ENCODE data around the gene STARD3NL. TPM values are rescaled to one million over a fixed set of nuclear protein-coding genes. Genes with fewer than 3 reads are reported as not detected.

STARD3NL gene
- polyA plus RNA-seq, 12 donors = 25.4 to 39.4 (median 33.4) TPM; not detected in 1

GRCh38 chr7:38178695-38179344 is 775 bp downstream of the STARD3NL start:
- DNase-seq = no peak

DNA sequence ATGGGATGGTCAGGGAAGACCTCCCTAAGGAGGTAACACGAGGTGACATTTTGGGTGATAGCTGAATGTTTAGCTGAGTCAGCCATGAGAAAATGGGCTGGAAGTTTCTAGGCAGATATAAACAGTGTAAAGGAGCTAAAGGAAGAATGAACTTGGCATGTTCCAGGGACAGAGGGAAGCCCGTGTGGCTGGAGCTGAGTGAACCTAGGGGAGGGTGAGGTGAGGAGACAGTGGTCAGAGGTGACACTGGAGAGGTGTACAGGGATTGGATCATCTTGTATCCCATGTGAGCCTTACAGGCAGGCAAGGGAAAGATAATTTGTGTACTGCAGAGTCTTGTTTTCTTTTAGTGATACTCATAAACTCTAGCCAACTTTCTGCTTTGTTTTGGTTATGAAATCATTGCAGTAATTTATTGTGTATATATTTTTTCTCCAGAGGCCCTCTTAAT is 1.8 kb downstream of the STARD3NL start:
- no peak for DNase-seq

DNA sequence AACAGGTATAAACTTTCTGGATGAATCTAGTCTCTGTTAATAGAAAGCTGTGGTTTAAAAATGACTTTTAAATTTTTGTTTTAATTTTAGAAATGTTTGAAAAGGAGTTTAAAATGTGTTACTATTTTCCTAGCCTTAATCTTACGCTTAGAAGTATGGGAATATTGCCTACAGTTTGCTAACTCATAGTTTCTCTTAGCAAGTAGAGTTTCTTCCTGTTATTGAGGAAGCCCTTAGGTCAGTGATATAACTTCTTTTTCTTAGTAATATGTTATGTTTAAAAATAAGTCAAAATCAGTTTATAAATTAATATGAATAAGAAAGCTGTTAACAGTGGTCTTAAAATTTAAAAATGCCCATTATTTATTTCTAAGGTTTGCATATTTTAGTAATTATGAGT is 3.1 kb downstream of the STARD3NL start:
- no peak for DNase-seq

GRCh38 chr7:38182450-38182849 is 4.4 kb downstream of the STARD3NL start:
- DNase-seq = no peak

GRCh38 chr7:38185395-38186307 is 7.6 kb downstream of the STARD3NL start:
- DNase-seq = no peak

DNA sequence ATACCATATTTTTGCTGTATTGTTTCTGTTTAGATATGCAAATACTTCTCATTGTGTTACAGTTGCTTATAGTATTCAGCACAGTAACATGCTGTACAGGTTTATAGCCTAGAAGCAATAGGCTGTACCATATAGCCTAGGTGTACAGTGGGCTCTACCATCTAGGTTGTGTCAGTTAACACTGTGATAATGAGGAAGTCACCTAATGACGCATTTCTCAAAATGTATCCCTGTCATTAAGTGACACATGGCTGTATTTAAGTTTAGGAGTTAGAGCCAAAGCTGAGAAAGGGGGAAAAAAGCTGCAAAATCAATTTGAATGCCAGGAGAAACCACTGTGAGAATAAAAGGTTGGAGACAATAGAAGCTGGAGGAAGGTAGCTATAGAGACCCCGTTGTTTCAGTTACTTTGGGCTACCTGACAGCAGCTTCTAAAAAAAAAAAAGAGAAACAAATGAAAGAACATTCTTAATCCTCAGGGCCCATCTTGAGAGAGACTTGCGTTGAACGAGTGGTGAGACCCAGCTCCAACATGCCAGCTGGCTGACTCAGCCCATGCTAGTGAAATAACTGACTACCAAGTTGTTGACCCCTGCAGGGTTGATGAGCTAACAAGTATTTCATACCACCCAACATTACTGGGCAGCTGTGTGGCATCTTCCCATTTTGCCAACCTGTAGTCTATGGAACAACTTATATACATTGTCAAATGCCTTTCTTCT is 8.7 kb downstream of the STARD3NL start:
- DNase-seq = no peak

DNA sequence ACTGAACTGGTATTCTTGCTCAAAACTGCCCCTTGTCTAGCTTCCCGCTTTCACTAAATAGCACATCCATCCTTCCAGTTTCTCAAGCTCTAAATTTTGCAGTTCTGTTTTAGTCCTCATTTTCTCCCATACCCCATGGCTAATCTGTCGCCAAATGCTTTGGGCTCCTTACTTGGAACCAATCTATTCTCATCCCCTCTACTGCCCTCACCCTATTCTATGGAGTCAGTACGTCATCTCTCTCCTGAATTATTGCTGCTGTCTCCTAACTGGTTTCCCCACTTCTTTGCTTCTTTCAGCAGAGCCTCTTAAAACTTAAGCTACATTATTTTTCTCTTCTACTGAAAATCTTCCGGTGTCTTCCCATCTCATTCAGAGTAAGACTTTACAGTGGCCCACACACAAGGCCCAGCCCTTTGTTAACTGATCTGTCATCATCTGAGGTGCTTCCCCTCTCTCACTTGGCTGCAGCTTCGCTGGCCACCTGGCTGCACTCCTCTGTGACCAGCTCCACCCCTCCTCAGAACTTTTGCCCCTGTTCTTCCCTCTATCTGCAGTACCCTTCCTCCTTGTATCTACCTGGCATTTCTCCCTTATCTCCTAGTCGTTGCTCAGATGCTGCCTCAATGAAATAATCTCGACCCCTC is 9.9 kb downstream of the STARD3NL start:
- no peak for DNase-seq

- DNase-seq = no peak
Observed at GRCh38 chr7:38189231-38189938, 11.3 kb downstream of the STARD3NL start.

- no peak for DNase-seq
Observed at GRCh38 chr7:38190011-38190410, 12.0 kb downstream of the STARD3NL start.

DNA sequence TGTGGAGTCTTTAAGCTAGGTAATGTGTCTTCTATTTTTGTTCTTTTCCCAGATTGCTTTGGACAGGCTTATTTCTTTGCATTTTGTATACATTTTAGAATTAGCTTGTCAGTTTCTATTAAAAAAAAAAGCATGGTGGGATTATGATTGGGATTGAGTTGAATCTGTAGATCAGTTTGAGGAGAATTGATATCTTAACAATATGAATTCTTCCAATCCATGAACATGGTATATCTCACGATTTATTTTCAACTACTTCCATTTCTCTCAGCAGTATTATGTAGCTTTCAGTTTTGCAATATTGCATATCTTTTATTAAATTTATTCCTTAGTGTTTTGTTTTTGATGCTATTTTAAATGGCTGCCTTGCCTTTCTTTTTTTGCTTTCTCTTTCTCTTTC is 13.7 kb downstream of the STARD3NL start:
- no peak for DNase-seq

- DNase-seq = no peak
Observed at GRCh38 chr7:38192327-38192726, 14.3 kb downstream of the STARD3NL start.

DNA sequence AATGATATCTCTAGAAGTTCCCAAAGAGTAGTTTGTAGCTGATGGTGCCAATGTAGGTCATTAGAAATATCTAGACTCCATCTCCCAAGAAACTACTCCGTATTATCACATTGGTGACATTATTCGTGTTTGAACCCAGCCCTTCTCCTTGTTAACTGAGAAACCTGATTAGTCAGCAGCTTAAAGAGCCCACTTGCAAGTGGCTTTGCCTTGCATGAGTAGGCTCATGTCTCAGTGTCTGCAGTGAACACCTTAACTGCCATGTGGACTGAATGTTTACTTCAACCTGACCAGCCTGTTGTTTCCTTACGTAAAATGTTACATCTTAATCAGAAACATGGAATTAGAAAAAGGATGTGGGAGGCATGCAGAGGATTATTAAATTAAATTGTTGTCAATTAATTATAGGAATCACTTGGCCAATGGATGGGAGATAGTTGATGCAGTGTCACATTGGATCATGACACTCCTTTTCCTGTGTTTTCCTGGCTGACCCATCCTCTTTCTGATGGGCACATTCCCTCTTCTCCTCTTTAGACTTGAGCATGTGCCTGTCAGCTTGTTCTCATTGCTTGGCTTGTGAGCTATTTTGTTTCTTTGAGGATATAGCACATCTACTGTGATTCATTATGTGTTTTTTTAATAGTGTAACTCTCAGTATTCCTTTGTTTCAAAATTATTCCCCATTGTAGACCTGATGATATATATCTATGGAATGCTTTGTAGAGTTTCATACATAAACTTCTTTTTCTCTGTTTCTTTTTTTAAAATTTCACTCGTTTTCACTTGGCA is 18.0 kb downstream of the STARD3NL start:
- no peak for DNase-seq

- DNase-seq = no peak
Observed at GRCh38 chr7:38198366-38198765, 20.3 kb downstream of the STARD3NL start.

DNA sequence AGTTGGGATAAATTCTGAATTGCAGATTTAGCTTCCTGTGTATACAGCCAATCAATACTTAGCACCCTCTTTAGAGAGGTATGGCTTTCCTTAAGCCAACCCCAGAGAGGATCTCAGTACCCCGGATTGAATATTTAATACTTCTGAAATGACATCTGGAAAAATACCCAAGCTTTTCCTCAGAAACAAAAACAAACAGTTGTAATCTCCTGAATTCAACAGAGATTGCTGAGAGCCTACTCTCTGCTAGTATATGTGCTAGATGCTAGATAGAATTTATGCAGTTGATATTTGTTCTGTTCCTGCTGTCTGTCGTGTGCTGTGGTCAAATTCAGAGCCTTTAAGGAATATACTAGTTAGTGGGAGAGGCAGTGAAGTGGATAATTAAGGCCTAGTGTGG is 21.1 kb downstream of the STARD3NL start:
- DNase-seq = no peak

DNA sequence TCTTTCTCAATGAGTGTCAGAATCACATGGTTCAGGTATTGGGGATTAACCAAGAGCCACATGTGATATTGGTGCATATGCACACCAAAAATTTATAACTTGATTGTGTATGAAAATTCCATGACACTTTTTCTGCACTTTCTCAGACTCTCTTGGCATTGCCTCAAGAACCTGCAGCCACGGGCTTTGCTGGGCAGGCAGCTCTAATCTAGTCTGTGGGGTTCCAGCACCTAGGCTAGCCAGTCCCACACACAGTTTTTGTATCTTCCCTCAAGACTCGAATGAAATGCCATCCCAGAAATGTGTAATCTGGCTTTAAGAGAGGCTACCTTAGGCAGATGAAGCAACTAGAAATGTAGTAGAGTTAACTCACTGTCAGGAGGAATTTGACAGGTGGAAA is 21.7 kb downstream of the STARD3NL start:
- no peak for DNase-seq

DNA sequence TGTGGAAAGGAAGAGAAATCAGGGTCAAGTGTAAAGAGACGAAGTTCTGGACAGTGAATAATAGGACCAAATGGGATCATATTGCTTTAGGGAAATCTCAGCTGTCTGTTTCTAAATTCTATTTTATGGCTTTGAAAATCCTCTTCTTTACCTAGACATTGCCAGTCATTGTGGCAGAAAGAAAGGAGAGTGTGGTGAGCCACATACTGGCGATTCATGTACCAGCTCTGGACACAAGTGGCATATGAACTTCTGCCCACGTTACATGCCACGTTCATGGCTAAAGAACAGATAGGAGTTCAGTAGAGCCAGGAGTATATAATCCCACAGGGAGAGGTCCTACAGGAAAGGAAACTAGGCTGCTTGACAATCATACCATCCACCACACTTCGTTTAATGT is 28.0 kb downstream of the STARD3NL start:
- DNase-seq = no peak

- DNase-seq = no peak
Observed at GRCh38 chr7:38207843-38208242, 29.8 kb downstream of the STARD3NL start.

GRCh38 chr7:38211486-38211885 is 33.4 kb downstream of the STARD3NL start:
- DNase-seq = no peak

DNA sequence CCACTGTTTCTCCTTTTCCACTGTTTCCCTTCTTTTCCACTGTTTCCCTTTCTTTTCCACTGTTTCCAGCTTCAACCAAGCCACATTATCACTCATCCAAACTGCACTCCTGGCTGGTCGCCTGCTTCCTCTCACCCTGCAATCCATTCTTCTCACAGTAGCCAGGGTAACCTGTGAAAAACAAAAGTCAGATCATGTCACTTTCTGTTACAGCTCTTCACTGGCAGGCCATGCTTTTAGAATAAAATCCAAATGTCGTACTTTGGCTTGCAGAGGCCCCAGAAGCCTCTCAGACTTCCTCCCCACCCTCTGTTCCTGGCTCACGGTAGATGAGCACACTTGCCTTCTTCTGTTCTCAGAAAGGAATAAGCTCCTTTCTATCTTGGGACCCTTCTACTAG is 33.9 kb downstream of the STARD3NL start:
- peak; percentile 68 for DNase-seq

DNA sequence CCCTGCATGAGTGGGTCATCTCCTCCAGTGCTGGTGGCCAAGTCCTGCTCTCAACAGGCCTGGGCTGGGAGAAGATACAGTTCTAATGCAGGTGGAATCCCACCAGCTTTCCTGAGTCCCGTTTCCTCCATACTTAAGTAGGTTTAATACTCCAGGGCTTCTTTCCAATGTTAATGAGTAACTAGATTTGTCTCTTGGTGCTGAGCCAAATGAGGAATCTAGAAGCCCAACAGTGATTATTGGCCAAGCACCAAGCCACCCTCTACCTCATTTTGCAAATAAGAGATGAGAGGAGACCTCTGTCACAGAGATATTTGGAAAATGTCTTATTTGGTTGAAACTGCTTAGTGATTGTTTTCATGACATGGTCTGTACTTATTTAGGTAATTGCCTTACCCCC is 37.1 kb downstream of the STARD3NL start:
- DNase-seq = no peak

Data from muscle of arm (tissue), 12 donors.